Measurements from ENCODE around the gene ZSCAN22. TPM values are rescaled to one million over a fixed set of nuclear protein-coding genes. Genes with fewer than 3 reads are reported as not detected.

Gene ZSCAN22
- total RNA-seq, 2 donors from 2014 or later: 2.7 to 4.1 TPM

DNA sequence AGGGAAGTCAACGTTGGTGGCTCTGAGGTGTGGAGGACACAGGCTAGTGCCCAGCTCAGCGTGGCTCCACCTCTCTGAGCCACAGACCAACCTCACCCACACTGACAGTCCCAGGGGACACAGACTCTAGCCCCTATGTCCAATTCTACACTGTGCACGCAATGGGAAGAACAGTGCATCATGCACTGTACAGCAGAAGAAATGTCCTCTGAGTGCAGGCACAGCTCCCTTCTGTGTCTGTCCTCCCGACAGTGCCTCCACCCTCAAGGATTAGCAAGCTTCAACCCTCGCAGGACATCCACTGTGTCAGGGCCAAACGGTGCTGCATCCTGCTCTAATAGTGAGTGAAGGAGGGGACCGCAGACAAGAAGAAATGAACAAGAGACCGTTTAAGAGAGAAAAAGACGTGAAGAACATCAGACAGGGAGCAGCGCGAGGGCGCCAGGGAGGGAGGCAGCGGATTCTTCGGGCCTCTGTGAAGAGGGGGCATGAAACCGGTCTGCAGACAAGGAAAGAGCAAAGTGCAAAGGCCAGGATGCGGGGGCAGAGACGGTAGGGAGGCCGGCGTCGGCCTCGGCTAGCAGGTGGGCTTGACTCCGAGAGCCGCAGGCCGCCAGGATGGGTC lies 53.4 kb downstream of the ZSCAN22 start:
- Histone ChIP-seq H3K9me3 (no peaks in the 10 kb centered on the region), H3K36me3 (no peaks in the 10 kb centered on the region), H3K27ac (peak overlapping the region; percentile 95 to 97), H3K4me3 (peak overlapping the region; percentile 87), H3K4me1 (replicated peaks) (peaks cover 4% of the 10 kb centered on the region), H3K27me3 (replicated peaks; ENCODE audit: insufficient read depth) (no peaks in the 10 kb centered on the region)
- TF ChIP-seq CTCF (IDR thresholded peaks at IDR 0.05): no peak
- TF ChIP-seq POLR2AphosphoS5 (IDR thresholded peaks at IDR 0.05): no peak
- TF ChIP-seq POLR2A (IDR thresholded peaks at IDR 0.05): no peak
- DNase-seq (ENCODE audit: low spot score): no peak
- intact Hi-C loops (cut with DNase I): loop anchor here (2.0 kb wide), 1 partner anchor 53 kb away; the partner anchor contains the start of gene ZSCAN22
- WGBS: 4% methylated on average over 24 of the region's 24 CpGs

DNA sequence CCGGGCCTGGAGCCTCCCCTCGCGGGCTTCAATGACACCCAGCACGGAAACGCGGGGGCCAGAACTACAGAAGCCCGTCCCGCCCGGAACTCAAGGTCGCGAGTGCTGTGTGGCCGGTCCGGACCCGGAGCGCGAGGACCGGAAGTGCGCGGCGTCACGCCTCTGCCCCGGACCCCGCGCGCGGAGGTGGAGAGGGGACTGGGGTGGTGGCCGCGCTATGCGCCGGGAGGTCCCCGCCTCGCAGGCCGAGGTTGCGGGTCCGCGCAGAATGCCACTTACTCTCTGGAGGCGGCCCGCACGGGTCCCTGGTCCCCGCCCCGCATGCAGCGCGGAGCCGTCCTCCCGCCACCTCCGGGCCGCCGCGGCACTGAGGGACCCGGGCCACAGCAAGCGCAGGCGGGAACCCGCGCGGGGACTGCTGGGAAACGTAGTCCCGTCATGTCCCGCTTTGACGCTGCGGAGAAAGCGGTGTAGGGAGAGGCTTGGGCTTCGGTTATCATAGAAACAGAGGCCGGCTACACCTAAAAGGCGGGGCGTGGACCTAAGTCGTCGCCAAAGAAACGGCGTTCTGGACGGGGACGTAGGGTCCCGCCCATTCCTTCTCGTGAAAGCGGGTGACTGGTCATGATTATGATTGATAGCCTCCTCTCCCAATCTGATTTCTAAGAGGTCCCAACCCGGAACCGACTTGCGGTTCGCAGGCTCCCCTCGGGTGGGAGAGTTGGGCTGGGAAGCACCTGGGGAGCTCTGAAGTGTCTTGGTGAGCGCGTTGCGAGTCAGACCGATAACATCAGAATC lies 54.1 kb downstream of the ZSCAN22 start, which contains the start of gene ZNF837:
ZNF837 (minus strand) TSS at position 369 of the 798 bp plus-strand sequence. CDS start 11,698 bp downstream, outside the sequence.
- intact Hi-C loops (cut with DNase I): loop anchor here (2.0 kb wide), 1 partner anchor 54 kb away; the partner anchor contains the start of gene ZSCAN22
- peak within 1 kb of the TSS; percentile 87 for H3K4me3 ChIP-seq
- no peaks in the 10 kb centered on the region for H3K27me3 ChIP-seq (replicated peaks; ENCODE audit: insufficient read depth)
- peak; percentile 99 for DNase-seq (ENCODE audit: low spot score)
- H3K9me3 ChIP-seq: no peaks in the 10 kb centered on the region
- peak within 1 kb of the TSS; percentile 95 to 97 for H3K27ac ChIP-seq
- no peaks in the 10 kb centered on the region for H3K36me3 ChIP-seq
- TF ChIP-seq POLR2AphosphoS5 (IDR thresholded peaks at IDR 0.05) (peak; percentile 95), POLR2A (IDR thresholded peaks at IDR 0.05) (peak; percentile 73), CTCF (IDR thresholded peaks at IDR 0.05) (peak in 2 of 4 experiments; percentile 38 to 55)
- under 1% methylated on average over 76 of the region's 83 CpGs for WGBS
- peaks cover 10% of the 10 kb centered on the region for H3K4me1 ChIP-seq (replicated peaks)

GRCh38 chr19:58381460-58382212 lies 54.8 kb downstream of the ZSCAN22 start:
- DNase-seq (ENCODE audit: low spot score): no peak
- H3K4me3 ChIP-seq: peak overlapping the region; percentile 87
- peaks cover 12% of the 10 kb centered on the region for H3K4me1 ChIP-seq (replicated peaks)
- intact Hi-C loops (cut with DNase I): loop anchor here (2.0 kb wide), 1 partner anchor 55 kb away; the partner anchor contains the start of gene ZSCAN22
- WGBS: 26% methylated on average over 26 of the region's 26 CpGs
- TF ChIP-seq CTCF (IDR thresholded peaks at IDR 0.05) (no peak), POLR2A (IDR thresholded peaks at IDR 0.05) (no peak), POLR2AphosphoS5 (IDR thresholded peaks at IDR 0.05) (no peak)
- no peaks in the 10 kb centered on the region for H3K36me3 ChIP-seq
- H3K27ac ChIP-seq: peak overlapping the region; percentile 95 to 97
- no peaks in the 10 kb centered on the region for H3K9me3 ChIP-seq
- H3K27me3 ChIP-seq (replicated peaks; ENCODE audit: insufficient read depth): no peaks in the 10 kb centered on the region

- no peaks in the 10 kb centered on the region for H3K27me3 ChIP-seq (replicated peaks; ENCODE audit: insufficient read depth)
- H3K36me3 ChIP-seq: no peaks in the 10 kb centered on the region
- peaks cover 12% of the 10 kb centered on the region for H3K4me1 ChIP-seq (replicated peaks)
- intact Hi-C loops (cut with DNase I): no loop called here
- no peak overlapping the region for H3K27ac ChIP-seq
- no peak for DNase-seq (ENCODE audit: low spot score)
- H3K9me3 ChIP-seq: no peaks in the 10 kb centered on the region
- H3K4me3 ChIP-seq: no peak overlapping the region
- 93% methylated on average over 6 of the region's 6 CpGs for WGBS
- TF ChIP-seq POLR2A (IDR thresholded peaks at IDR 0.05): no peak
- TF ChIP-seq CTCF (IDR thresholded peaks at IDR 0.05): no peak
- TF ChIP-seq POLR2AphosphoS5 (IDR thresholded peaks at IDR 0.05): no peak
Observed at GRCh38 chr19:58382997-58383603, 56.3 kb downstream of the ZSCAN22 start.
